ES-I3 (cell line): ENCODE results near the gene ARFGAP2.

Experiments
- H3K36me3 ChIP-seq: 2 replicates; pipeline ENCODE4 v1.6.1; 2013; ENCODE audit warnings: mild to moderate bottlenecking, low read length, control low read depth, moderate library complexity; ENCODE audit not compliant: insufficient read depth
- H3K4me1 ChIP-seq: 2 replicates; pipeline ENCODE4 v1.6.1; 2013; ENCODE audit warnings: mild to moderate bottlenecking, control low read depth, low read length; ENCODE audit not compliant: insufficient read depth
- H3K9ac ChIP-seq: 2 replicates; pipeline ENCODE4 v1.6.1; 2013; ENCODE audit warnings: low read depth, mild to moderate bottlenecking, low read length, moderate library complexity
- H3K9me3 ChIP-seq: 2 replicates; pipeline ENCODE4 v1.6.1; 2013; ENCODE audit warnings: mild to moderate bottlenecking, low read length, moderate library complexity; ENCODE audit not compliant: control insufficient read depth, insufficient read depth

ARFGAP2 gene

DNA sequence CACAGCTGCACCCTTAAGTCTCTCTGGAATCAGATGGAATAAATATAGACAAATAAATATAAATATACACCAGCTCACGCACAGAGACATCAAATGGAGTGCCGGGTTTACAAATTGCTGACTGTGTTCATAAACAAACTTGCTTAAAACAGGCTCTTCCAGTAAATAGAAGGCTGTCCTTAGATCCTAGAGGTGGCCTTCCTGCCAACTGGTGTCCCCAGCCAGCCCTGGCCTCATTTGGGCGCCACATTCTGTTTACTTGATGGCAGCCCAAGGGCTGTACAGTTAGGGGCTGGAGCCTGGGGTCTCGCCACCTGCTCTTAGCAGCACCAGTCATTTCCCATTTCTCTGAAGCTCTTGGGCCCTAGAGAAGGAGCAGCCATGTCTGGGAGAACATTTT, 20.8 kb downstream of the ARFGAP2 start:
- no peaks in the 10 kb centered on the region for H3K36me3 ChIP-seq
- H3K9ac ChIP-seq, result no peak overlapping the region
- 0 out of 2 replicates have a peak, but pooled peaks cover 4% of the 10 kb centered on the region for H3K4me1 ChIP-seq
- H3K9me3 ChIP-seq, result no peaks in the 10 kb centered on the region

DNA sequence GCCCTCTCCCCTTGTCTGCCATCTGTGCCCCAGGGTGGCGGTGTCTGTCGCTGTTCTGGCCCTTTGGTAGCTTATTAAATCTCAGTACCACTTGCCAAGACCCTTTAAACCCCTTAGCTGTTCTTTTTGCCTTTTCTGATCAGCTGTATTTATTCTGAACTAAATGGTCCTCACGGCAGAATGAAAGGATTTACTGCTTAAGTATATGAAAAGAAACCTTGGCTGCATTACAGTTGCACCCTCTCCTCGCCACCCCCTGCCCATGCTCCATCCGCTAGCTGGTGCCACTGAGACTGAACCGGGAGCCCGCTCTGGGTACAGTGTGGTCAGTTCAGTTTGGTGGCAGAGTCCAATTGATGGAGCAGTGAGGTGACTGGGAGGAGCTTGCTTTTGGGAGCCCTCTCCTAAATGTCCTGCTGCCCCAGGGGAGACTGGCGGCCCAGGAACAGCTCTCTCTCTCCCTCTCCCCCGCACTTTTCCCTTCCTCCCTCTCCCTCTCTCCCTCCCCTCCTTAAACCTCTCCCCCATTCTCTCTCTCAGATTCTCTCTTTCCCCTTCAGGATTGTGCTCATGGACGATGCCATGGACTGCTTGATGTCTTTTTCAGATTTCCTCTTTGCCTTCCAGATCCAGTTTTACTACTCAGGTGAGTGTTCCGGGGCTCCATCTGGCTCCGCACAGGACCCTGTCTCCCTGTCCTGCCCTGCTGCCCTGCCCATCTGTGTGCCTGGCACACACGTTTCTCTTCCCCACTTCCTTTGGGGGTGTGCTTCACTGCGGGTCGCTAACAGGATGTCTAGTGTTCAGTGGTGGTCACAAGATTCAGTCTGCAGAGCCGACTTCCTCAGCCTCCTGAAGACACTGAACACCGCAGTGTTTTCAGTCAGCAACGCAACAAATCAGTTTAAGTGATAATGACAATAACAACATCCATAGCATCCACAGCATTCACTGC, 21.8 kb downstream of the ARFGAP2 start:
- 0 out of 2 replicates have a peak, but pooled peaks cover 4% of the 10 kb centered on the region for H3K4me1 ChIP-seq
- H3K9ac ChIP-seq, result no peak overlapping the region
- H3K36me3 ChIP-seq, result no peaks in the 10 kb centered on the region
- no peaks in the 10 kb centered on the region for H3K9me3 ChIP-seq

DNA sequence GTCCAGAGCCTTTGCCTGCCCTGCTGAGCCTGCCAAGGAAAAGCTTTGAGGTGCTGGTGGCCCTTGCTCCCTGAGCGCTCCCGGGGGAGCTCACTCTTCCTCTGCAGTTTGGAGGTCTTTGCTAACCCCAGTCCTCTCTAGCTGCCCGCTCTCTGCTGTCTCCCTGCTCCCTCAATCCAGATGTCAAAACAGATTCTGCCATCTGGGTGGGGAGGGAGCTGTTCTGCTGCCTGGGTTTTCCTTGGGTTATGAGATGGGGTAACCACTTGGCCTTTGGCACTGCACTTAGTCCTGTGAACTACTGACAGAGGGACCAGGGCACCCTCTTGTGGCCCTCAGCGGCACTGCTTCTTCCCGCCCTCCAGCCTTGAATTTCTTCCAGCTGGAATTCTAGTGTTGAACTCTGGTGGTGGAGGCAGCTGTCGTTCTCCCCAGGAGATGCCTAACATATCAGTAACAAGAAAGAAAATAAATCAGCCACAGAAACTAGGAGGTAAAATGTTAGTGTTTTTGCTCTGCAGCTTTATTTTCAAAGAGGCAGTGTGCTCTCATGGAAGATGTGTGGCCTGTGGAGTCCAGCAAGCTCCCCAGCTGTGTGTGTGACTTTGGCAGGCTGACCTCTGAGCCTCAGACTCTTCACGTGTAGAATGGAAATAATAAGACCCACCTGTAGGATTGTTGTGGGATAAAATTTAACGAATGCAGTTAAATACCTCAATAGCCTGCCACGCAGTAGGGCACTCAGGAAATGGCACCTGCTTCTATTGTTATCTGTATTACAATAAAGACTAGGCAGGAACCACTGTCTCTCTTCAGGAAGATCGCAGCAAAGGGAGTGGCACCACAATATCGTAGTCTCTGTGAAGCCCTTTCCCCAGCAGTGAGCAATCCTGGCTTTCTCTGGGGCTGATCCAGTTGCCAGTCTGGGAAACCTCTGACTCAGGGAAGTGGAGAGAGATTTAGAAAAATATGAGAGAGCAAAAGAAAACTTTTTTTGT, 23.4 kb downstream of the ARFGAP2 start:
- Histone ChIP-seq H3K4me1 (0 out of 2 replicates have a peak, but pooled peaks cover 4% of the 10 kb centered on the region), H3K9me3 (no peaks in the 10 kb centered on the region), H3K9ac (no peak overlapping the region), H3K36me3 (no peaks in the 10 kb centered on the region)

DNA sequence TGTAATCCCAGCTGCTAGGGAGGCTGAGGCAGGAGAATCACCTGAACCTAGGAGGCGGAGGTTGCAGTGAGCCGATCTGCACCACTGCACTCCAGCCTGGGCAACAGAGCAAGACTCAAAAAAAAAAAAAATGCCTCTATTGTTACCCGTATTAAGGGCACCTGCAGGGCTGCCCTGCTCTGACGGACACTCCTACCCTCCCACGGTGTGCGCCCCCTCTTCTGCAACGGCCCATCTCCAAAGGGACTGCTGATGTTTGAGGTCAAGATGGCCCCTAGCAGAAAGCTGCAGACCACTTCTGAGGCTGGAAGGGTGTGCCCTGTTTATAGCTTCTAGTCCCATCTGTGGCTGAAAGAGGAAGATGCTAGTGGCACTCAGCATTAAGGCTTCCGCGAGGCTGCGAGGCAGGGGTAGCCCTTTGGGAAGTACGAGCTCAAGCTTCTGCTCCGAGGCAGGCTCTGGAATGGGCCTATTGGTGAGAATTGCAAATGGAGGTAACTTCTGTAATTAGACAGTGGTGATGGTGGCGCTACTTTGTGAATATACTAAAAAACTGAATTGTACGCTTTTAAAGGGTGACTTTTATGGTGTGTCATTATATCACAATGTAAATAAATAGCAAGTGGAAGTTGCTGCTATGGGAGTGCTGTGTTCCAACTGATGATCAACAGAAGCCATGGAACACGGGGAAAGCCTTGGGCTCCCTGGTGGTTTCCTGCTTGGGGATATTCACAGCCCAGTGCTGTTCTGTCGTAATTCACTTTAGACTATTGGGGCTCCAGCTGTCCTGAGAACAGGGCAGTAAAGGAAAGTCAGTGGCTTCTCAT, 24.3 kb downstream of the ARFGAP2 start:
- H3K4me1 ChIP-seq, result 0 out of 2 replicates have a peak, but pooled peaks cover 4% of the 10 kb centered on the region

DNA sequence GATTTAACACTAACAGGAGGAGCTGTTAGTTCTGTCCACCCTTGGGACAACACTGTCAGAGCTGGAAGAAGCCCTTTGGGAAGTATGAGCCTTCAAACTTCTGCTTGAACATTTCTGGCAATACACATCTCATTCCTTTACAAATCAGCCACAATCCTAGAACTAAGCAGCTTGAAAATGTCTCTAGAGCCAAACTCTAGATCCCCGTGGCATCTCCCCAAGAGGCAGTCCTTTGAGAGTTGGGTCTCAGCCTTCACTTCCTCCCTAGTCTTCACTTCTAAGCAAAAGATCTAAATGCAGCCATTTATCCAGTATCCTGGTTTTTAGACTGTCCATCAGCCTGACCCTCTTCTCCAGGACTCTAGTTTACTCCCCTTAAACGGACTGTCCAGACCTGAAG, 26.9 kb downstream of the ARFGAP2 start:
- H3K9me3 ChIP-seq, result no peaks in the 10 kb centered on the region
- H3K36me3 ChIP-seq, result no peaks in the 10 kb centered on the region
- H3K9ac ChIP-seq, result no peak overlapping the region
- H3K4me1 ChIP-seq, result 0 out of 2 replicates have a peak, but pooled peaks cover 4% of the 10 kb centered on the region

More for the DNA sequence above, 24.3 kb downstream of the ARFGAP2 start:
- Histone ChIP-seq H3K9ac (no peak overlapping the region), H3K9me3 (no peaks in the 10 kb centered on the region), H3K36me3 (no peaks in the 10 kb centered on the region)

DNA sequence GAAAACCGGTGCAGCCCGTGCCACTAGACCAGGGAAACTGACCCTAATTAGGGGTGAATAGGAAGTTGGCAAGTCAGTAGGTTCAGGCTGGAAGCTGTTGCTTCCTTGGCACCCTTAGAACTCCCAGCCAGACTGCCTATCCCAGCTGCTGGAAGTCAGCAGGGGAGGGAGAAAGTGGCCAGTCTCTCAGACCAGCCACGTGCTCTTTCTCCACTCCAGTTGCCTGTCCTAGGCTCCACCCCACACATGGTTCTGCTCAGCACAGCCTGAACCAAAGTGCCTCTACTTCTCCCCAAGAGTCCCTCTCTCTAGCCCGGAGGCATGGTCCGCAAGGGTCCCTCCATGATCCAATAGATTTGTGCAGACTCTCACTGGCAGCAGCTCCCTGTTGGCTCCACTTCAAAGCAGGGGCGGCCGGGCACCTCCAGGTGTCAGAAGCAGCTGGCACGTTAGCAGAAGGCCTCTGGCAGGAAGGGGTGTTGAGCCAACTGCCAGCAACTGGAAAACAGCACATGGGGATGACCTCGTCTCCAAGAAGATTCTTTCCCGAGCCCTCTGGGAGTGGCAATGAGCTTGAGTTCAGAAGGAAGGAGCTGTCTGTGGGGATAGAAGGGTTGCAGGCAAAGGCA, 27.7 kb downstream of the ARFGAP2 start:
- H3K36me3 ChIP-seq, result no peaks in the 10 kb centered on the region
- 0 out of 2 replicates have a peak, but pooled peaks cover 4% of the 10 kb centered on the region for H3K4me1 ChIP-seq
- H3K9me3 ChIP-seq, result no peaks in the 10 kb centered on the region
- no peak overlapping the region for H3K9ac ChIP-seq

DNA sequence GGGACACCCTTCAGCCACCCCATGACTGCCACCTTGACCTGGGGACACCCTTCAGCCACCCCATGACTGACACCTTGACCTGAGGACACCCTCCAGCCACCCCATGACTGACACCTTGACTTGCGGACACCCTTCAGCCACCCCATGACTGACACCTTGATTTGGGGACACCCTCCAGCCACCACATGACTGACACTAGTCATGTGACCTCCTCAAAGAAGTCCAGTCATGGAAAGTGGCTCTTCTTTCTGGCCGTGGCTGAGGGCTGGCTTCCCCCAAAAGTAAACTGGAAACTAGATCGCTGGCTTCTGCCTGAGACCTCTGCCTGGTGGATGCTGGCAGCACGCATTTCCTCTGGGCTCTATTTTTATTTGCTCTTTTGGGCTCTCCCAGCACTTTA, 28.4 kb downstream of the ARFGAP2 start:
- H3K9me3 ChIP-seq, result no peaks in the 10 kb centered on the region
- no peak overlapping the region for H3K9ac ChIP-seq
- H3K4me1 ChIP-seq, result peaks cover under 1% of the 10 kb centered on the region; the same call in 1 of the 2 replicates
- H3K36me3 ChIP-seq, result no peaks in the 10 kb centered on the region

DNA sequence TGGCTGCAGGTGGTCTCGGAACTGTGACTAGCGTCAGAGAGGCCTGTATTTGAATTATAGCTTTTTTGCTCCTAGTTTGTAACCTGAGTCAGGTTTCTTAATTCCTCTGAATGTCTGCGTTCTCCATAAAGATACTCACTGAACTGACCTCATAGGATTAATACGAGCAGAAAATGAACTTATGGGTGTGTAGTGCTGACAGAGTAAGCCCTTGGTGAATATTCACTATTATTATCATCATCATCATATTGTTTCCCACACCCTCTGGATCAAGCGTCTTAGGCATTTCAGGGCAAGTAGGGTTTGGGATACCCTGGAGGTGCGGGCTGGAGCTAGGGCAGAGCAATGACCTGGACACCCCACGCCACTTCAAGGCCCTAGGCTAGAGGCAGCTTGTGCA, 29.0 kb downstream of the ARFGAP2 start:
- H3K9ac ChIP-seq, result no peak overlapping the region
- H3K36me3 ChIP-seq, result no peaks in the 10 kb centered on the region
- H3K9me3 ChIP-seq, result no peaks in the 10 kb centered on the region
- no peaks in the 10 kb centered on the region; the same call in 1 of the 2 replicates for H3K4me1 ChIP-seq

DNA sequence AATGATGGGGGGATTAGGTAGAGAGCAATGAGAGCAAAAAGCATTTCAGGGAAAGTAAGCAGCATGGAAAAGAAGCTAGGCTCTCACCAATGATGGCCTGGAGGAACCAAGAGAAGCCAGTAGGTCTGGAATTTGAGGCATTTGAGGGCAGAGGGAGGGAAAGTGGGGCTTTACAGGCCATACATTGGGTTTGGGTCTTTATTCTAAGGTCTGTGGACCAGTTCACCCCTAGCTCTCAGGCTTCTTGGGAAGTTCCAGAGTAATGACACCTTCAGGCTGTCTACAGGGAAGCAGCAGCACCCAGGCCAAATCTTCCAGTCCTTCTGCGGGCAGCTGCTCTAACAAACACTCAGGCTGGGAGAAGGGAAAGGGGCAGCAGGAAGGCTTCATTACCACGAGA, 29.4 kb downstream of the ARFGAP2 start:
- no peaks in the 10 kb centered on the region for H3K36me3 ChIP-seq
- H3K4me1 ChIP-seq, result no peaks in the 10 kb centered on the region; the same call in 1 of the 2 replicates
- no peaks in the 10 kb centered on the region for H3K9me3 ChIP-seq
- H3K9ac ChIP-seq, result no peak overlapping the region

DNA sequence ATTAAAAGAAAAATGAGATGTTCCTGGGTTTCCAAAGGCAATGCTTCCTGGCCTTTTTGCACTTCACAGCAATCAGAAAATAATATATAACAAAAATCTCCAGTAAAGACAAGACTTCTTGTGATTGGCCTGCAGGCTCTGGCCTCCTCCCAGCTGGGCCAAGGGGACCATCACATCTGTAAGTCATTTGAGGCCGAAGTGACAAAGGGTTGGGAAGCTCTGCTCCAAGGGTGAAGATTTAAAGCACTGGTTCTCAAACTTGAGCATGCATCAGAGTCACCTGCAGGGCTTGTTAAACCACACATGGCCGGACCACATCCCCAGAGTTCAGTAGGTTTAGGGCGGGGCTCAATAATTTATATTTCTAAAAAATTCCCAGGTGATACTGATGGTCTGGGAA, 32.1 kb downstream of the ARFGAP2 start:
- no peaks in the 10 kb centered on the region for H3K36me3 ChIP-seq
- H3K9me3 ChIP-seq, result no peaks in the 10 kb centered on the region
- no peak overlapping the region for H3K9ac ChIP-seq
- no peaks in the 10 kb centered on the region; the same call in 1 of the 2 replicates for H3K4me1 ChIP-seq

DNA sequence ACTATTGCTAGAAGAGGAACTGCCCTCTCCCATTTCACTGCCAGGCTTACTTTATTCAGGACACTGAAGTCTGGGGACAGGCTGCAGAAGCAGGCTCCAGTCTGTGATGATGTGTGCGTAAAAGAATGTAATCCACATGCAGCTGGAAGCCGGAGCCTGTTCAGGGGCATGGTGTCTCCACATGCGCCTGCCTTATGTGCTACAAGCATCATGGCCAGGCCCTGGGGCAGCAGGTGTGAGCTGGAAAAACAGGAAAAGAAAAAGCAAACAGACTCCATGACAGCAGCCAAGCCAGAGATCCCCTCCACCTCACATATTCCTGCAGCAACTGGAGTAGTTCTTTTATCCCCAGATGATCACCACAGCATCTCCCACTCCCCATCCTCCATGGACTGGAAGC, 33.4 kb downstream of the ARFGAP2 start:
- Histone ChIP-seq H3K4me1 (no peaks in the 10 kb centered on the region; the same call in 1 of the 2 replicates), H3K36me3 (no peaks in the 10 kb centered on the region), H3K9me3 (no peaks in the 10 kb centered on the region), H3K9ac (no peak overlapping the region)

DNA sequence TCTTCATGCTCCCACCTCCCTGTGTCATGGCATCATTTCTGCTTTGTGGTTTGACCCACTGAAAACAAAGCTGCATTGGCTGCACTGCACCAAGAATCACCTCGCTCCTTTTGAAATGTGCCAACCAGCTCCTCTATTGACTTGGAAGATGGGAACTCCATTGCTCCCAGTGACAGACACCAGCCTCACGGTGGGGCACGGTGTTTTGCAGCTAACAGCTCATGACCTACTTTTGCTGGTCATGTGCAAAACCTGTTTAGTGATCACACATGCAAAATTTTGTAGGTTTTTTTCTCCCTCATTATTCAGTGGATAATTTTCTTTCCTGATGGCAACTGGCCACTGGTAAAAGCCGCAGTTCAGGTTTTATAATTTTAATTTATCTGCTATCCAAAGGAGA, 36.8 kb downstream of the ARFGAP2 start:
- Histone ChIP-seq H3K4me1 (no peaks in the 10 kb centered on the region; the same call in 1 of the 2 replicates), H3K9me3 (no peaks in the 10 kb centered on the region), H3K9ac (no peak overlapping the region), H3K36me3 (no peaks in the 10 kb centered on the region)

DNA sequence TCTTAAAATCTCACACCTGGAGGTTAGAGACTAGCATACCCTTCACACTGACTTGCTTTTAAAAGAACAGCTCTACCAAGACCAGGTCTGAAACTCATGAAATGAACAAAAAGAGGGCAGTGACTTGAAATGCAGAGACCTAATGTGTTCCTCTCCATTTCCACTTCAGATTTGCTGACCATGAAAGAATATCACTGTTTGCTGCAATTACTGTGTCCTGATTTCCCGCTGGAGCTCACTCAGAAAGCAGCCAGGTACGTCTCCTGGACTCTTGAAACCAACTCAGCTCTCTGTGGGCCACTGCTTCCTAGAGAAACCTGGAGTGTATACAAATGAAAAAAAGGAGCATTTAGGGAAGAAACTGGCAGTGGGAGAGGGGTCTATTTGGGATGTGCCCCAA, 39.2 kb downstream of the ARFGAP2 start:
- Histone ChIP-seq H3K36me3 (no peaks in the 10 kb centered on the region), H3K9me3 (no peaks in the 10 kb centered on the region), H3K9ac (no peak overlapping the region), H3K4me1 (no peaks in the 10 kb centered on the region)
